Lower leg skin (tissue), 4 donors: Measurements from ENCODE around the gene KCNQ2. TPM values are rescaled to one million over a fixed set of nuclear protein-coding genes. Genes with fewer than 3 reads are reported as not detected.

Source experiments
- DNase-seq, 2 donors: peaks; one replicate each; pipeline ENCODE4 v3.0.0-alpha.2; 2019; ENCODE audit warnings: low spot score in 2 of 2
- H3K4me3 ChIP-seq: fragments of 200-600 bp; sonication (generic); 2 replicates; pipeline ENCODE4 v1.5.1; 2017; ENCODE audit warnings: mild to moderate bottlenecking, low read depth; ENCODE audit not compliant: poor library complexity, severe bottlenecking
- POLR2A ChIP-seq, 2 donors: fragments of 450-650 bp; IDR thresholded peaks; one replicate each; pipeline ENCODE4 v1.6.1; 2016 to 2017; ENCODE audit warnings: antibody characterized with exemption in 2 of 2, mild to moderate bottlenecking in 1 of 2, moderate library complexity in 1 of 2
- WGBS, 2 donors: methylation state at CpG; one replicate each; pipeline ENCODE4 v1.1.5; 2018; 5-methylcytosine and 5-hydroxymethylcytosine counted together
- intact Hi-C: fragments of 100-400 bp; cut with DNase I; formaldehyde crosslinking; loops from one replicate; pipeline ENCODE4 v1.15.0; 2023; ENCODE audit warnings: low total_unique reads
- total RNA-seq, 4 donors: library from RNA; depleted of rRNA; stranded (reverse); fragments of >200 nt; gene quantifications; one replicate each; pipeline ENCODE4 v1.1.0, GENCODE V29; 2016
- TF ChIP-seq, protein P1 (sequence below), 3 donors: fragments of 450-650 bp; IDR thresholded peaks; one replicate each; pipeline ENCODE4 v1.5.1; 2016; ENCODE audit warnings: antibody characterized with exemption in 3 of 3, mild to moderate bottlenecking in 3 of 3, moderate library complexity in 2 of 3

The KCNQ2 gene
- total RNA-seq, 4 donors from 2014 or later = not detected

DNA sequence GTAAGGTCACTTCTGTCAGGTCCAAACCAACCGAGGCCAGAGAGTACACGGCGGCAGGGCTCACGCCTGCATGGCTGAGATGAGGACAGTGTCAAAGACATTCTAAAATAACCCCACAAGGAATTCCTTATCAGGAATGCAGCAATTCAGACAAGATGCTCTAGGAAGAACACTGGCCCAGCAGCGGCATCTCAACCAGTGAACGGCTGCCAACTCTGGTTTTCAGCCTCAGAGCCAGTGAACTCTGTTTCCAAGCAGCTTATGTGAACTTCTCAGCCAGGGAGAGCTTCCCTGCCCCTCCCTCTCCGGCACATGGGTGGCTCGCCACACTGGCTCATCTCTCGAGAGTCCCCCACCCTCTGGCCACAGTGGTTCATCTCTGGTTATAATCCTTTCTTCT, 36.9 kb downstream of the KCNQ2 start:
- DNase-seq = no peak
- intact Hi-C loops = no loop called here
- TF ChIP-seq POLR2A (IDR thresholded peaks at IDR 0.05) = no peak
- TF ChIP-seq, protein P1, sequence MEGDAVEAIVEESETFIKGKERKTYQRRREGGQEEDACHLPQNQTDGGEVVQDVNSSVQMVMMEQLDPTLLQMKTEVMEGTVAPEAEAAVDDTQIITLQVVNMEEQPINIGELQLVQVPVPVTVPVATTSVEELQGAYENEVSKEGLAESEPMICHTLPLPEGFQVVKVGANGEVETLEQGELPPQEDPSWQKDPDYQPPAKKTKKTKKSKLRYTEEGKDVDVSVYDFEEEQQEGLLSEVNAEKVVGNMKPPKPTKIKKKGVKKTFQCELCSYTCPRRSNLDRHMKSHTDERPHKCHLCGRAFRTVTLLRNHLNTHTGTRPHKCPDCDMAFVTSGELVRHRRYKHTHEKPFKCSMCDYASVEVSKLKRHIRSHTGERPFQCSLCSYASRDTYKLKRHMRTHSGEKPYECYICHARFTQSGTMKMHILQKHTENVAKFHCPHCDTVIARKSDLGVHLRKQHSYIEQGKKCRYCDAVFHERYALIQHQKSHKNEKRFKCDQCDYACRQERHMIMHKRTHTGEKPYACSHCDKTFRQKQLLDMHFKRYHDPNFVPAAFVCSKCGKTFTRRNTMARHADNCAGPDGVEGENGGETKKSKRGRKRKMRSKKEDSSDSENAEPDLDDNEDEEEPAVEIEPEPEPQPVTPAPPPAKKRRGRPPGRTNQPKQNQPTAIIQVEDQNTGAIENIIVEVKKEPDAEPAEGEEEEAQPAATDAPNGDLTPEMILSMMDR (IDR thresholded peaks at IDR 0.05) = no peak
- no peak overlapping the region for H3K4me3 ChIP-seq
- WGBS, 2 donors = 43 to 47% methylated on average over 9 of the region's 9 CpGs

DNA sequence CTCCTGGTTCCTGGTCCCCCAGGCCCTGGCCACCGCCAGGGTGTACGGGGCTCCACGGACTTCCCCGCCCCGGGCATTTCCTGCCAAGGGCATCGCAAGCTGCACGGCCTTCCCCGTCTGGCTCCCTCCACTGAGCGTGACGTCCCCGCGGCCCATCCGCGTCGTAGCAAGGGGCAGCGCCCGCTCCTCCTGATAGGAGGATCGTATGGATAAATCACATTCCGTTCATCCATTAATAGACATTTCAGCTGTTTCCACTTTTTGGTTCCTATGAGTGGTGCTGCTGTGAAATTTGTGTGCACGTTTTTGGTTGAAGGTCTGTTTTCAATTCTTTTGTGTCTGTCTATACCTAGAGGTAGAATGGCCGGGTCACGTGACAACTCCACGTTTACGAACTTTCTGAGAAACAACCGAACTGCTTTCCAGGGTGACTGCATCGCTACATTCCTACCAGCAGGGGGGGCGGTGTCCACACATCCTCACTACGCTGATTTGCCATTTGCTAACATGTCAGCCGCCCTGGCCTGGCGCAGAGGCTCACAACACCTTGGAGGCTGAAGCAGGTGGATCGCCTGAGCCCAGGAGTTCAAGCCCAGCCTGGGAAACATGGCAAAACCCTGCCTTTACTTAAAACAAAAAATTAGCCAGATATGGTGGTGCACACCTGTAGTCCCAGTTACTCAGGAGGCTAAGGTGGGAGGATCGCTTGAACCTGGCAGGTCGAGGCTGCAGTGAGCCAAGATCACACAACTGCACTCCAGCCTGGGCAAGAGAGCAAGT, 37.7 kb downstream of the KCNQ2 start:
- TF ChIP-seq POLR2A (IDR thresholded peaks at IDR 0.05) = no peak
- TF ChIP-seq, protein P1 (IDR thresholded peaks at IDR 0.05) = peak in 1 of 3 donors; percentile 61
- peak; percentile 33 to 90 for DNase-seq
- 37% methylated on average over 33 of the region's 33 CpGs for WGBS, 2 donors
- intact Hi-C loops = no loop called here
- H3K4me3 ChIP-seq = no peak overlapping the region

DNA sequence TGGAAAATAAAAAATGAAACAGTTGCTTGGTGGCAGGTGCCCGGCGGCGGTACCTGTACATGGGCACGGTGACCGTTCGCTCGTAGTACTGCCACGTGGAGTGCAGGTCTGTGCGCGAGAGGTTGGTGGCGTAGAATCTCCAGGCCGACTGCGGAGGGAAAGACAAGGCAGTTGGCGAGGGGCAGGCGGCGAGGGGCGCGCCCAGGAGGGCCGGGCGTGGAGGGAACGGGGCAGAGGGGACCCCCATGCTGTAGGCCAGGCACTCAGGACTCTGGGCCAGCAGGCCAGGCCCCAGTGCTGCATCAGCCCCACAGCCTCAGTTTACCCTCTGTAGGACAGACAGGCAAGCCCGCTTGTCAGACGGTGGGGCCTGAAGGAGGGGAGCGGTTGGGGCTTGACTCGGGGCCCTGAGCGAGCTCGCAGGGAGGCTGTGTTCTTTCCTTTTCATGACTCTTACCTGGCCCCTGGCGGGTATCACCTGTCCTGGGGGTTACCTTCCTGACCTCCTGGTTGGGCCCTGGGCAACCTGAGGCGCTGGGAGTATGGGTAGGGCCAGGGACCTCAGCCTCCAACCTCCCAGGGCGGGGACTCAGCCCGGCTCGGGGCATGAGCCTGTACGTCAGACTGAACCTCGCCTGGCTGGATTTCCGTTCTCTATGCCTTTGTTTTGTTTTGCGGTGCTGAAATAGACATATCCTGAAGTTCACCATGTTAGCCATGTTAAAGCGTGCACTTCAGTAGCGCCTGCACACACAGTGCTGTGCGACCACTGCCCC, 38.5 kb downstream of the KCNQ2 start:
- 78 to 86% methylated on average over 39 of the region's 39 CpGs for WGBS, 2 donors
- DNase-seq = no peak
- intact Hi-C loops = no loop called here
- H3K4me3 ChIP-seq = no peak overlapping the region
- TF ChIP-seq, protein P1 (IDR thresholded peaks at IDR 0.05) = no peak
- TF ChIP-seq POLR2A (IDR thresholded peaks at IDR 0.05) = no peak

DNA sequence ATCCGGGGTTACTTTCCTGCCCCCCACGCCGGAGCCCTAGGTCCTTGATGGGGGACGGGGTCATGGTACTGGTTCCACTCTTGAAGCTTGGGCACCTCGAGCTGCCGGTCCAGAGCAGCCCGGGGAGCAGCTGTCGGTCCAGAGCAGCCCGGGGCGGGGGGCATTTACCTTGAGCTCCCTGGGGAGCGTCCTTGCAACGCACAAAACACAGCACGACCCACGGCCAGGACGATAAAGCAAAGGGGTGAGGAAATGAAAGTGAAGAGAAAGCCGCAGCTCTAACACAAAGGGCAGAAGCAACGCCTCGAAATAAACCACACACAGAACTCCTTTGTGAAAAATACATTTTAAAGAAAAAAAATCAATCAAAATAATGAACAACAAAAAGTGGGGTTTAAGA, 39.1 kb downstream of the KCNQ2 start:
- 78 to 82% methylated on average over 18 of the region's 18 CpGs for WGBS, 2 donors
- TF ChIP-seq, protein P1 (IDR thresholded peaks at IDR 0.05) = no peak
- TF ChIP-seq POLR2A (IDR thresholded peaks at IDR 0.05) = no peak
- intact Hi-C loops = no loop called here
- no peak for DNase-seq
- no peak overlapping the region for H3K4me3 ChIP-seq

DNA sequence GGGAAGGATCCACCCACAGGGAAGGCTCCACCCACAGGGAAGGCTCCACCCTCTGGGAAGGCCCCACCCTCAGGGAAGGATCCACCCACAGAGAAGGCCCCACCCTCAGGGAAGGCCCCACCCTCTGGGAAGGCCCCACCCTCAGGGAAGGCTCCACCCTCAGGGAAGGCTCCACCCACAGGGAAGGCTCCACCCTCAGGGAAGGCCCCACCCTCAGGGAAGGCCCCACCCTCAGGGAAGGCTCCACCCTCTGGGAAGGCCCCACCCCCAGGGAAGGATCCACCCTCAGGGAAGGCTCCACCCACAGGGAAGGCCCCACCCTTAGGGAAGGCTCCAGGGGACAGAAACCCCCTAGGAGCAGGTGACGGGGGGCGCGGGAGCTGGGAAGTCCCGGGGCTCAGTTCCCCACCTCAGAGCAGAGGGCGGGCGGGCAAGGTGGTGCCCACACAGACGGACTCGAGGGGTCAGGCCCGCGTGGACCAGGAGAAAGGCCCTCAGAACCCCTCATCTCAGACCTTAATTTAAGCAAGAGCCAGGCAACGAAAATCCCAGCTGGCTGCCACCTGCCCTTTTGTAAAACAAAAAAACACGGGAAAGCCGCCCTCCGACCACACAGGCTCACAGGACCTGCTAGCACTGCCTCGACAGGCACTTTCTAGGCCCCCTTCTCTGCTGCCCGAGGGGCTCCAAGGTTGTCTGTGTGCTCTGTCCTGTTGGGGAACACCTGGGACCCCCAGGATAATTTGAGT, 39.7 kb downstream of the KCNQ2 start:
- no peak overlapping the region for H3K4me3 ChIP-seq
- 49 to 70% methylated on average over 6 to 16 of the region's 16 CpGs for WGBS, 2 donors
- TF ChIP-seq, protein P1 (IDR thresholded peaks at IDR 0.05) = no peak
- TF ChIP-seq POLR2A (IDR thresholded peaks at IDR 0.05) = no peak
- intact Hi-C loops = no loop called here
- no peak for DNase-seq
